IPS DF 19.7 (cell line): ENCODE results near the gene CORO2B.

Source experiments
- DNase-seq: peaks from one replicate; pipeline ENCODE4 v3.0.0-alpha.2; 2013; ENCODE audit warnings: low read depth, low spot score

CORO2B gene

DNA sequence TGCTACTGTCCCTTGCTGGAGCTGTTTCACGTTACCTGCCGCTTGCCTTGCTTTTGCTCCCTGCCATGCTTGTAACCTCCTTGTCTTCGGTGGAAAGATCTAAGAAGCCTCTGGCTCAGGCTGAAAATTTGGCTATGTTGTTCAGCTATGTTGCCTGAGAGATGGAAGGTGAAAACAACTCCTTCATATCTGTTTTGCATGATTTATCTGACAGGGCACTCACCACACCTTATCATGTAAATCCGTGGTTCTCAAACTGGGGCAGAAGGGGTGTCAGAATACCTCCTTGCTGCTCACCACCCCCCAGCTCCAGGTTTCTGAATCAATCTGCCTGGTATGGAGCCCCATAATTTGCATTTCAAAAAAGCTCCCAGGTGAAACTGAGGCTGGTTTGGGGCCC, 6.5 kb upstream of the CORO2B start:
- no peak for DNase-seq

DNA sequence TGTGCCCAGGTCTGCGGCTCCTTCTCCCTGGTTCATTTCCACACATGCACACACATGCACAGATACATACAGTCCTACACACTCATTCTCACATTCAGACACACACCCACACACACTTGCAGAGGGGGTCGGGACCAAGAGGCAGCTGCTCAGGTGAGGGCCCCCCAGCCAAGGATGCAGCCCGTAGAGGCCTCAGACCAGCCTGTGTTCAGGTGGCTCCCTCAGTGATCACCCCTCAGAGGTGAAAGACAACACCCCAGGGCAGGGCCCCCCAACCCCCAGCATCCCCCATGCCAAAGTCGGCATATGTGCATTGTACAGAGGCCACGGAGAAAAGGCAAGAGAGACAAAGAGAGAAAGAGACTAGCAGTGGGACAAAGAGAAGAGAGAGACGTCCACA, 5.9 kb upstream of the CORO2B start:
- DNase-seq: no peak

DNA sequence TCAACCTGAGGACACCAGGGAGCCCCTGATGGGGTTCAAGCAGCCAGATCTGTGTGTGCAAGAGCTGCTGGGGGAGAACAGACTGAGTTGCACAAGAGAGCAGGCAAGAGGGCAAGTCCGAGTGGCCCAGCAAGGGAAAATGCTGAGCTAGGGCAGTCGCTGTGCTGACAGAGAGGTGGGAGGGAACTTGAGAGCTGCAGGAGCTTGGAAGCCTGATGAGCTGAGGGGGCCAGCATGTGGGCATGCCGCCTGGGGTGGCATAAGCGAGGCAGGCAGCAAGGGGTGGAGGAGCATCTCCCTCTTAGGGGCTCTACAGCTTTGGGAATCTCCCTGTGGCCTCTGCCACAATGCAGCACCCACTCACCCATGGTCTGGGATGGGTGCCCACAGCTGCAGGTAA, 4.7 kb upstream of the CORO2B start:
- no peak for DNase-seq

DNA sequence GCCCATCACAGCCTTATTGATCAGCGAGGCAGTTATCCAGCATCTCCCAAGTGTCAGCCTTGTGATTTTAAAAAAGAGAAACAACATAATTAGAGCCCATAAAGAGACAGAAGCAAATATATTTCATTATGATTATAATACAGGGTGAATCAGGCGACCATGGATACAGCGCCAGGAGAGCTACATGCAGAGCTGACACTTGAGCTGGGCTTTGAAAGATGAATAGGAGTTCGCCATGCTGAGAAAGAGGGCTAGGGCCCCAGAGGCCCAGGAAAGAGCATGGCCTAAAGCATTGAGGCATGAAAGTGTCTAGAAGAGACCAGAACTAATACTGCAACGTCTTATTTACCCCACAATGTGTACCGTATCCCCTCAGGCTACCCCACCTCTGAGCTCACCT, 4.2 kb upstream of the CORO2B start:
- no peak for DNase-seq

DNA sequence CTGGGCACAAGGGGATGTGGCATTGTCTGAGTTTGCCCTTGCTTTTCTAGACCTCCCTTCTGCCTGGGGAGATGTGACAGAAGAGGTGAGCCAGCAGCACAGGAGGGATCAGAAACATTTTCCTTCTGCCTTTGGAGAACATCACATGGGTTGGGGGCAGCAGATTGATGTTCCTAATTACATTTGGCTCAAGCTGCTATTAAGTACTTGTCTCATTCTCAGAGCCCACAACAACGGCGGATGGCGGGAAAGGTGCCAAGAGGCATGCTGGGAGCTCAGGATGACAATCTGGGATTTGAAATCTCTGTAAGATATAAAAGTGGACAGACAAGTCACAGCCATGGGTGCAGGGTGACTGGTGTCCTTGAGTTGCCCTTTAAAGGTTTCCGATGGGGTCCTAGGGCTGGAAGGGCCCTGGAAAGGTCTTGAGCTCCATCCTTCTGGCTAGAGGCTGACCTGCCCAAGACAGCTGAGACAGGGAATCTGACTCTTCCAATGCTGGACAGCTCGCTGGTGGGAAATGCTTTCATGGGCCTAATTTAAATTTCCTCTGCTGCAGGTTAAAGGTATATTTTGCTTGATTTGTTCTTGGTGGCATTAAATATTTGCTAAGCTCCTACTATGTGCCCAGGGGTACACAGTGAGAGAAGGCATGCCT, 2.4 kb upstream of the CORO2B start:
- DNase-seq: no peak

DNA sequence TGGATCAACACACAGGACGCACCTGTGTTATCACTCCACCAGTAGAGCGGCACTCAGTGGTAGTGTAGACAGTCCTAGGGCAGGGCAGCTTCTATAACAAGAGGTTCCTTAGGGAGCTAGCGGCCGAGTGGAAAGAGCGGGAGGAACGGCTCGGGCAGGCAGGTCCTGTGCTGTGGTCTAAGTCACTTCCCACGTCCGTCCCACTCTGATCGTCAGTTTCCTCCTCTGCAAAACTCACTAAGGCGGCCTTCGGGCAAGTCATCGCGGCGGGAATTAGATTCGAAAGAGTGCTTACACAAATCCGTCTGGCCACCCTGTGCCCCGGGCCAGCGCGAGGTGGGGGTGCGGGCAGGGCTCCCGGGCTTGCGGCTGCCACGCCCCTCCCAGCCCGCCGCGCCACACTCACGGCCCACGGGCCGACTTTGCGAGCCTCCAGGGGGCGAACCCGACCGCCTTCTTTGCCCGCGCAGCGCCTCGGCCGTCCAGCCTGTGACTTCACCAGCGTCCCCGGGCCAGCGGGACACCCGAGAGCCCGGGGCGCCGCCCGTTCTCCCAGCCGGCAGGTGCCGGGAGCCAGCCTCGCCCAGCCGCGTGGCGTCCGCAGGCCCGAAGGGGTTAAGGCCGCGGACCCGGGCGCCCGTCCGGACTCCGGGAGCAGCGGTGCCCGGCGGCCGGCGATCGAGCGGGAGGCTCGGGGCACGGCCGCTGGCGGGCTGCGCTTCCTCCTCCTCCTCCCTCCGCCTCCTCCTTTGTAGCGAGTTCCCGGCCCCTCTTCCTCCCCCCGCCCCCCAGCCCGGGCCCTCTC, 416 bp upstream of the CORO2B start:
- DNase-seq: no peak

DNA sequence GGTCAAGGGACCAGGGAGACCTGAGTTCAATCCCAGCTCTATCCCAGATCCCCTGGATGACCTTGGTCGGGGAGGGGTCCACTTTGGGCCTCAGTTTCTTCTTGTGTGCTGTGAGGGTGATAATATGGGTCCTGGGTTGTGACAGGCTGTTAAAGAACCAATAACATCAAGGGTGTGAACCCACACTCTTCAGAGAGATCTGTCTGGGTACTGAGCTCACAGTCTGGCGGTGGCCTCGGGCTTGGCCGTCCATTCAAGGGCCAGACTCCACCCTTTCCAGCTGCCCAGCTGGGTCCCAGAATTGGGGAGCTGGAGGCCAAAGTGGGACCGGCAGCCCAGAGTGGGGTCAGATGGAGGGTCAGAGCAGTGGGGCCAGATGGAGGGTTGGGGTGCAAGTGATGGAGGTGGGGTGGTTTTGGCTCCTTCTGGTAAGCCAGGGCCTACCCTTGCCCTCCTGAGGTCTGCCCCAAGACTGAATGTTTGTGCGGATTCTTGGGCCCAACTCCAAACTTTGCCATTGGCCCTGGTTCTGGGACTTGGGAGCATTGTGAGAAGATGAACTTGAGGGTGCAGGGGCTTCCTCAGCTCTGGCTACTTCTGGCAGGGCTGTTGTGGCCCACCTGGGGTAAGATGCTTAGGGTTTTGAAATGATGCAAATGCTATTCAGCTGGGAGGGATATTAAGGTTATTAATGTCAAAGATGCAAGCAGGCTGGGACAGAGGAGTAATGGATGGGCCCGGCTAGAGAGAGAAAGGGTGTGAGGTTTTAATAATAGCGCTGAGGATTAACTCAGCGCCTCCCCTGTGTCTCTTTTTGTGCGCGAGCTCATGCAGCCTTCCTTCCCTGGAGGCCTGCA, 1.5 kb downstream of the CORO2B start:
- no peak for DNase-seq

DNA sequence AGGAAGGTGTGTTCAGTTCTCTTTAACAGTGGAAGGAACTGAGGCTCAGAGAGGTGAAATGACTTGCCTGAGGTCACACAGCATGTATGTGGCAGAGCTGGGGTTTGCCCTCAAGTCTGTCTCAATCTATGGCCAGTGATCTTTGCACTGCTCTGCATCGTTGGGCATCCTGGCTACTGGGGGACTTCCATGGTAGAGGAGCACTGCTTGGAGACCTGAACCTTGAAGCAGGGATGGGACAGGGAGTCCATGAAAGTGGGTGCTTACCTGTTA, 2.0 kb downstream of the CORO2B start:
- no peak for DNase-seq

DNA sequence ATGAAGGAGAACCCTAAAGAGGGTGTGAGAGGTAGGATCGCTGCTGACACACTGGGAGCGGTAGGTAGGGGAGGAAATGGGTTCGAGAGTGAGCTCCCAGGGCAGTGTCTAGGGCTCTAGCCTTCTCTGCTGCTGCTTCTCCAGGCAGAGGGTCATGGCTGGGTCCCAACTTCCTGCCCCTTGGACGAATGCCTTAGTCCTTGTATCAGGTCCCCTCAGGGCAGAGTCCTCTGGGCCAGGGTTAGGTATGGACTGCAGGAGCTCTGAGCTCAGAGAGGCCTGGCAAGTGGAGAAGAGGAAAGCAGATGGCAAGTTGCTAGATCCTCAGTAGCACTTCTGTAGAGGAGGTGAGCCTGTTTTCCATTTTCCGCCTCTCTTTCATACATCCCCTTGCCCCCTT, 2.9 kb downstream of the CORO2B start:
- DNase-seq: no peak

DNA sequence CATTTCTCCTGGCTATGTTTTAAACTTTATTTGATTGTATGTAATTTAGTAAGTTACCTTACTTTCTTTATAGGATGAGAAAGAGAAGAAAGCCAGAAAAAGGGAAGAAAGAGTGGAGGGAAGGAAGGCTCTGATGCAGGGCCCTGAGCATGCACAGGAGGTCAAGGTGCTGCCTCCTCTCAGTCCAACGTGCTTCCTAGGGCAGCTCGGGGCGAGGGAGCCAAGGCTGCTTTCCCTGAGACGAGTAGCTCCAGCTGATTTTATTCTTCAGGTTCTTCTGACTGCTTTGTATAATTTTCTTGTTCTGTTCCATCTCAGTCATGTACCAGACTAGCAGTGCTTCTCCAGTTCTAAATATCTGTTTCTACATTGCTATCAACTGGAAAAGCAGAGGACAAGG, 3.4 kb downstream of the CORO2B start:
- DNase-seq: no peak

DNA sequence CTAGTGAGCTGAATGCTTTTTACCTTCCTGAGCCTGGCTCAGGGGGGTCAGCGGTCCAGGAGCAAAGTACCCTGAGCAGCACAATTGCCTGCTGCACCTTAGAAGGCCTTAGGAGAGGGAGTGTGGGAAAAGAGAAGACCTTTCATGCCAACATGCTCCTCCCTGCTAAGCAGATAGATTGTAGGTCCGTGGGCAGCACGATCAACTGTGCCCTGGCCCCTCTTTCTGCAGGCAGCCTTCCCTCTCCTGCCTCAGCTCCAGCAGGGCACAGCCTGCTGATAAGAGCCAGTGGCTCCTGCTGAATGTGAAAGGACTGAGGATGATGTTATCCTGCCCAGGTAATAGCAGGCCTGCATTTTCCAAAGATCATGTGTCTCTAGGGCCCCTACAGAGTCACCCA, 4.1 kb downstream of the CORO2B start:
- DNase-seq: no peak

DNA sequence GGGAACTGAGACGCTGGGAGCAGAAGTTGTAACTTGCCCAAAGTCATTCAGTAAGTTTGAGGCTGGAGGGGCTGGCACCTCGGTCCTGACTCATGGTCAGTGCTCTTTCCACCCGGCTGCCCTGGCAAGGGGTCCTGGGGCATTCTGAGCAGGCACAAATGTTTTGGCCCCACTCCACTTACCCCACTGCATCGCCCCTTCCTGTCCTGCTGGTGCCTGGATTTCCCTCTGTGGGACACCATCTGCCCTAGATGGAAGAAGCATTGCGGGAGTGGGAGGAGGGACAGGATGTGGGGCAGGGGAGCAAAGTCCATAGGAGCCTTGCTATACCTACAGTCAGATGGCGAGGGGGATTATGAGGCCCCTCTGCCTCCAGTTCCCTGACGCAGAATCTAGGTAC, 4.5 kb downstream of the CORO2B start:
- DNase-seq: no peak

DNA sequence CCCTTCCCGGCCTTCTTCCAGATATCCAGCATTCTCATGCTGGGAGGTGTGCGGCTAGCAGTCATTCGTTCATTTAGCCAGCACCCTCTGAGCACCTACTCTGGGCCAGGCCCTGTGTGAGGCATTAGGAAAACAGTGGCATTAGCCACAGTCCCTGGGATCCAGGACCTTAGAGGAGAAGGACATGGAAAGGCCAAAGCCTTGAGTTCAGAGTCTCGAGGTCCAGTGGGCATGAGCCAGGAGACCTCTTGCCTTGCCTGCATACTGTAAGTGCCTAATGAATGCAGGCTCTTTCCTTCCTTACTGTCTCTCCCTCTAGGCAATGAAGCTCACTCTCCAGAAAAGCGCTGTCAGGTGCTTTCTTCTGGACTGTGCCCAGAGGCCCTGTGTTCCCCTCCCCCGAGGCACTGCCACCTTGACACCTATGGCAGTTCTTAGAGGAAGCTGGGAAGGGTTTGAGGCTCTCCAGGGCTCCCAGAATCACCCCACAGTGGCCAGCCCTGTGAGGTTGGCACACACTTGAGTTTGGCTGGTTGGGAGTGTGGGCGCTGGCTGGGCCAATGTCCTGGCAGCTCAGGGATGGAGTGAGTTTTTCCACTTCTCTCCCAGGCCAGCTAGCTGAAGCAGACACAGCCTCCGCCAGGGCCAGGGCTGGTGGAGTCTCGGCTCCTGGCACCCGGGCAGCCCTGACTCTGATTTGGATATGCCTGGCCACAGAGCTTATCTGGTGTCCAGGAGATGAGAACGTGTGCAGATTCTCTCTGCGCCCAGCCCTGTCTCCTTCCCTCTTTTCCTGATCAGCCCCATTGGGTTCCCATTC, 5.4 kb downstream of the CORO2B start:
- no peak for DNase-seq

DNA sequence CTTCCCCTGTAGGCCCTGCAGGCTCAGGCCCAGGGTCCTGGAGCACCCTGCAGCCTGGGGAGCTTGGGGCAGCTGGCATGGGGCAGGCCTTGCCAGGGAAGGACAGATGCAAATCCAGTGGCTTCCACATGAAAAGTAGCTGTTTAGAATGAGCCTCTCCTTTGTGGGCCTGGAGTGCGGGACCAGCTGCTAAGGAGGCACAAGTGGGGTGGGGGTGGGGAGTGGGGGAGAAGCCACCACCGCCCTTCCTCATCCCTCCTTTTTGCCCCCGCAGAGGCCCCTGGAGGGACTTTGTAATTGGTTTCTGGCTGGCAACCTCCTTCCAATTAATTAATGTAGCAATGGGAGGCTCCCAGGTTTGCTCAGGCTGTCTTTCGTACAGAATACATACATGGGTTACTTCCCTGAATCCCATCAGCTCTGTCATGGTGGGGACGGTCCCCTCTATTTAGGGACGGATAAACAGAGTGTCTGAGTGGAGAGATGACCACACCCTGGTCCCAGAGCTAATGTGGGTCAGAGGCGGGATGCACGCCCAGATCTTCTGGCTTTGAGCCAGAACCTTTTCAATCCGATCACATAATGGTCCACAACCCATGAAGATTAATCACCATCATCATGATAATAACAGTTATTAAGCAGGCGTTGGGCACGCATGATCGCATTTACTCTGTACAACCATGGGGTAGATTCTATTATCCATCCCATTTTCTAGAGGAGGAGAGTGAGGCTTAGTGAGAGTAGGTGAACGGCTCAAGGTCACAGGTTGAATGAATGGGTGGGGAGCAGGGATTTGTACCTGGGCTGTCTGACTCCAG, 6.2 kb downstream of the CORO2B start:
- no peak for DNase-seq

DNA sequence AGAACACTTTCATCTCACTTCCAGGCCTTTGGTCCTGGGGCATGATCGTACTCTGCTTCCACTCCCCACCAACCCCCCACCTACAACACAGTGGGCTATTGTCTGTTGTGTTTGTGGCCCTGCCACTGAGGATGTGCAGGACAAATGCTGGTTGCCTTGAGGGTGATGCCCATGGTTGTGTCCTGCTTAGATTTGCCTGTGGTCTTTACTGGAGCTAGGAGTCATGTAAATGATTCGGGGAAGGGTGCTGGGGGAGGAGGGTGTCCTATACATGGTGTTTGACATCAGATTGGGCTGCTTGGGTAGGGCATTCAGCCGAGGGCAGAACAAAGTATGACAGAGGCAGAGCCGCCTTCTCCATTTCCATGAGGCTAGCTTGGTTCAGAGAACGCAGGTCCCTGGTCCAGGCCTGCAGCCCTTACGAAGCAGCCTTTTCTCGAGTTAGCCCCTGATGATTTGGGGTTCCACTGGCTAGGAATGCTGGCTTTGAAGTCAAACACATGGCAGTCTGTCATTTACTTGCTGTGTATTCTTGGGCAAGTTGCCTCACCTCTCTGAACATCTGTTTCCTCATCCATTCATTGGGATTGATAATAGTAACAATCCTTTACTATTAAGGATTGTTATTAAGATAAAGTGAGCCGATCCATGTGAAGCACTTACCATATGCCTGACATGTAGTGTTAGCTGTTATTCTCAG, 6.9 kb downstream of the CORO2B start:
- DNase-seq: no peak

DNA sequence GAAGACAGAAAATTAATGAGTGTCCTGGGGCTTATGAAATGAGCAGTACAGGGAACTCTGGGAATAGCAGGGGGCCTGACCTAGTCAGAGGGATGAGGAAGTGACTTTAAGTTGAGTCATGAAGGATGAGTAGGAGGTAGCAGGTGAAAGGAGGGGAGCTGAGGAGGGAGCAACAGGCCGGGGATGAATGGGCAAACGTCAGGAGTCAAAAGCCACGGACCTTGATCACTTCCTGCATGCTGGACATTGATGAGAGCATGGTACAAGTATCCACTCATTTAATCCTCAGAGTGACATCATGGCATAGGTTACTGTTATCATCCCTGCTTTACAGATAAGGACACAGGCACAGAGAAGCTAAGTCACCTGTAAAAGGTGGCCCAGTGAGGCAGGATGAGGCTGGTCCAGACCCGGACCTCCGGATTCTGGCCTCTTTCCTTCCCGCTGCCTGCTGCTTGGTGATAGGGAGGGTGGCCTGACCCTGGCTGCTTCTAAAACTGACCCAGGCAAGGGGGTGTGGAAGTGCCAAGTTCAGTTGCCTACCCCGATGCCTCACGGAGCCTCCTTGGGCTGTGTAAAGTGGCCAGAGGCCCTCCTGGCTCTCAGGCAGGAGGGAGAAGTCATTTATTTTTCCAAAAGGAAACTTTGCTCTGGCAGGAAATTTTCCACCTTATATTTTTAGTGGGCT, 7.6 kb downstream of the CORO2B start:
- no peak for DNase-seq

DNA sequence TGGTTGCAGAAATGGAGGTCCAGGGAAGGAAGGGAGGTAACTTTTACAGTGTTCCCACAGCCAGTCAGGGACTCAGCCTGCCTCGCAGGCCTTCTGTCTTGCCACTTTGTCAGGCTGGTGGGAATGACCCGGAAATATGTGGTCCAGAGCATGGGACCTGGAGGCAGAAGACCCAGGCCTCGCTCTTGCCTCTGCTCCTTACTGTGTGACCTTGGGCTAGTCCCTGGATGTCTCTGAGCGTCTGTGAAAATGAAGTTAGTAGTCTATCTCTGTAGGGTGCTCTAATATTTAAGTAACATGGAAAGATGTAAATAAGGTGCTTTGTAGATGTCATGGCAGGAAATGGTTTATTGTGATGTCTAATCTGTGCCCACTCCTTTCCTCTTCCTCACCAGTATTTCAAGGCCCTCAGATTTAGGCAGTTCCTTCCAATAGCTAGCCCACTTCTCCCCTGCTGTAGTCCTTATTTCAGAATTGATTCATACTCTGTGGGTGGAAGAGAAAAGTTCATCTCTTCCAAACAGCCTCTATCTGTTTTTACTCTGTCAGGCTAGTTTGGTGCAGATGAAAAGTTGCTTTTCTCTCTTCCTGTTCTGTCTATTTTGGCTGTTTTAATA, 9.1 kb downstream of the CORO2B start:
- DNase-seq: no peak

DNA sequence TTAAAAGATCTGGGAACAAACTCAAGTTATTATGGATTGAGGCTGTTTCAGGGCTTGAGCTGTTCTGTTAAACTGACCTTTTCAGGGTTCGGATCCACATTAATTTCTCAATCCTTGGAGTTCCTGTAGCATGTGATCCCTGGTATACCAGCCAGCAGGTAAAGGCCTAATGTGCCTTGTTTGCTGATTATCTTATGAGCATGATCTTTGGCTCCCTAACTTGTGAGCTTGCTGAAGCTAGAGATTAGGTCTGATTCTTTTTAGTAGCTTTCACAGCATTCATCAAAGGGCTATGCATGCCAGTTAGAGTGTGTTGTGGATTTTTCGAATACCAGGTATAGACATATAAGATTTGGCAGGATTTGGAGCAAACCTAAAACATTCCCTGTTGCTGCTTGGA, 10.3 kb downstream of the CORO2B start:
- DNase-seq: no peak
